OCI-LY3 (cell line): ENCODE results near the gene RYK.

Experiments
- EZH2phosphoT487 ChIP-seq: fragments of 200-600 bp; shearing (Covaris generic); IDR thresholded peaks from 2 replicates; pipeline ENCODE4 v1.6.1; 2018; ENCODE audit warnings: antibody characterized with exemption, mixed run types, low read depth
- TF ChIP-seq, protein P1 (sequence below): fragments of 200-600, 300-600 bp; sonication (generic); IDR thresholded peaks from 2 replicates; pipeline ENCODE4 v1.5.1; 2014; ENCODE audit warnings: antibody characterized with exemption, low read length, low read depth

DNA sequence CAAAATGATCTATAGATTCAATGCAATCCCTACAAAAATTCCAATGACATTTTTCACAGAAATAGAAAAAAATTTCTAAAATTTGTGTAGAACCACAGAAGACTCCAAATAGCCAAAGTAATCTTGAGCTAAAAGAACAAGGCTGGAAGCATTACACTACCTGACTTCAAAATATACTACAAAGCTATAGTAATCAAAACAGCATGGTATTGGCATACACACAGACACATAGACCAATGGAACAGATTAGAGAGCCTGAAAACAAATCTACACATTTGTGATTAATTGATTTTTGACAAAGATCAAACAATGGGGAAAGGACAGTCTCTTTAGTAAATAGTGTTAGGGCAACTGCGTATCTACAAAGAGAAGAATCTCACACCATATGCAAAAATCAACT, 45.3 kb upstream of the RYK start:
- TF ChIP-seq, protein P1, sequence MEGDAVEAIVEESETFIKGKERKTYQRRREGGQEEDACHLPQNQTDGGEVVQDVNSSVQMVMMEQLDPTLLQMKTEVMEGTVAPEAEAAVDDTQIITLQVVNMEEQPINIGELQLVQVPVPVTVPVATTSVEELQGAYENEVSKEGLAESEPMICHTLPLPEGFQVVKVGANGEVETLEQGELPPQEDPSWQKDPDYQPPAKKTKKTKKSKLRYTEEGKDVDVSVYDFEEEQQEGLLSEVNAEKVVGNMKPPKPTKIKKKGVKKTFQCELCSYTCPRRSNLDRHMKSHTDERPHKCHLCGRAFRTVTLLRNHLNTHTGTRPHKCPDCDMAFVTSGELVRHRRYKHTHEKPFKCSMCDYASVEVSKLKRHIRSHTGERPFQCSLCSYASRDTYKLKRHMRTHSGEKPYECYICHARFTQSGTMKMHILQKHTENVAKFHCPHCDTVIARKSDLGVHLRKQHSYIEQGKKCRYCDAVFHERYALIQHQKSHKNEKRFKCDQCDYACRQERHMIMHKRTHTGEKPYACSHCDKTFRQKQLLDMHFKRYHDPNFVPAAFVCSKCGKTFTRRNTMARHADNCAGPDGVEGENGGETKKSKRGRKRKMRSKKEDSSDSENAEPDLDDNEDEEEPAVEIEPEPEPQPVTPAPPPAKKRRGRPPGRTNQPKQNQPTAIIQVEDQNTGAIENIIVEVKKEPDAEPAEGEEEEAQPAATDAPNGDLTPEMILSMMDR, result no peak
- TF ChIP-seq EZH2phosphoT487, result no peak
